Stomach (tissue), 4 donors: ENCODE measurements around the gene RECK.
"Not testable (repeated sequence)": the region's sequence is repeated elsewhere in the genome, so short reads cannot be mapped to it uniquely, and the experiment has no call there.

ENCODE experiments used
- POLR2A ChIP-seq, 4 donors: fragments of 450-650 bp; IDR thresholded peaks; one replicate each; pipeline ENCODE4 v1.6.1; 2016; ENCODE audit warnings: antibody characterized with exemption in 4 of 4, control low read depth in 2 of 4, mild to moderate bottlenecking in 1 of 4, moderate library complexity in 1 of 4
- POLR2AphosphoS5 ChIP-seq, 3 donors: sonication (generic); formaldehyde crosslinking; IDR thresholded peaks; one replicate each; pipeline ENCODE4 v1.6.1; 2016; ENCODE audit warnings: antibody characterized with exemption in 3 of 3
- TF ChIP-seq, protein P1 (sequence below), 7 experiments: fragments of 450-650 bp in 4 of 7; fragments of 200-600 bp in 3 of 7; sonication (generic) in 3 of 7; IDR thresholded peaks; one replicate each; pipeline ENCODE4 v1.5.1; 2016 to 2019; ENCODE audit warnings: antibody characterized with exemption in 7 of 7, control low read depth in 2 of 7, mild to moderate bottlenecking in 1 of 7

- TF ChIP-seq, protein P1, sequence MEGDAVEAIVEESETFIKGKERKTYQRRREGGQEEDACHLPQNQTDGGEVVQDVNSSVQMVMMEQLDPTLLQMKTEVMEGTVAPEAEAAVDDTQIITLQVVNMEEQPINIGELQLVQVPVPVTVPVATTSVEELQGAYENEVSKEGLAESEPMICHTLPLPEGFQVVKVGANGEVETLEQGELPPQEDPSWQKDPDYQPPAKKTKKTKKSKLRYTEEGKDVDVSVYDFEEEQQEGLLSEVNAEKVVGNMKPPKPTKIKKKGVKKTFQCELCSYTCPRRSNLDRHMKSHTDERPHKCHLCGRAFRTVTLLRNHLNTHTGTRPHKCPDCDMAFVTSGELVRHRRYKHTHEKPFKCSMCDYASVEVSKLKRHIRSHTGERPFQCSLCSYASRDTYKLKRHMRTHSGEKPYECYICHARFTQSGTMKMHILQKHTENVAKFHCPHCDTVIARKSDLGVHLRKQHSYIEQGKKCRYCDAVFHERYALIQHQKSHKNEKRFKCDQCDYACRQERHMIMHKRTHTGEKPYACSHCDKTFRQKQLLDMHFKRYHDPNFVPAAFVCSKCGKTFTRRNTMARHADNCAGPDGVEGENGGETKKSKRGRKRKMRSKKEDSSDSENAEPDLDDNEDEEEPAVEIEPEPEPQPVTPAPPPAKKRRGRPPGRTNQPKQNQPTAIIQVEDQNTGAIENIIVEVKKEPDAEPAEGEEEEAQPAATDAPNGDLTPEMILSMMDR (IDR thresholded peaks at IDR 0.05): not testable (repeated sequence)
- TF ChIP-seq POLR2AphosphoS5, POLR2A (IDR thresholded peaks at IDR 0.05): not testable (repeated sequence)
Measured at GRCh38 chr9:36160126-36160525, 123.4 kb downstream of the RECK start.
